Measurements from ENCODE around the gene CNOT6L. TPM values are rescaled to one million over a fixed set of nuclear protein-coding genes. Genes with fewer than 3 reads are reported as not detected.

CNOT6L gene
- total and polyA plus RNA-seq, 3 donors from 2014 or later, result 21.0 to 25.7 (median 23.1) TPM

- 93 to 99% methylated on average over 2 of the region's 2 CpGs for WGBS, 2 donors
- Histone ChIP-seq H3K27me3 (no peaks in the 10 kb centered on the region), H3K27ac (no peak overlapping the region), H3K4me1 (no peaks in the 10 kb centered on the region), H3K4me3 (no peak overlapping the region), H3K36me3 (ENCODE audit: low read depth, missing control alignments) (no peaks in the 10 kb centered on the region), H3K9me3 (no peaks in the 10 kb centered on the region)
- DNase-seq, result no peak
- TF ChIP-seq, protein P1, sequence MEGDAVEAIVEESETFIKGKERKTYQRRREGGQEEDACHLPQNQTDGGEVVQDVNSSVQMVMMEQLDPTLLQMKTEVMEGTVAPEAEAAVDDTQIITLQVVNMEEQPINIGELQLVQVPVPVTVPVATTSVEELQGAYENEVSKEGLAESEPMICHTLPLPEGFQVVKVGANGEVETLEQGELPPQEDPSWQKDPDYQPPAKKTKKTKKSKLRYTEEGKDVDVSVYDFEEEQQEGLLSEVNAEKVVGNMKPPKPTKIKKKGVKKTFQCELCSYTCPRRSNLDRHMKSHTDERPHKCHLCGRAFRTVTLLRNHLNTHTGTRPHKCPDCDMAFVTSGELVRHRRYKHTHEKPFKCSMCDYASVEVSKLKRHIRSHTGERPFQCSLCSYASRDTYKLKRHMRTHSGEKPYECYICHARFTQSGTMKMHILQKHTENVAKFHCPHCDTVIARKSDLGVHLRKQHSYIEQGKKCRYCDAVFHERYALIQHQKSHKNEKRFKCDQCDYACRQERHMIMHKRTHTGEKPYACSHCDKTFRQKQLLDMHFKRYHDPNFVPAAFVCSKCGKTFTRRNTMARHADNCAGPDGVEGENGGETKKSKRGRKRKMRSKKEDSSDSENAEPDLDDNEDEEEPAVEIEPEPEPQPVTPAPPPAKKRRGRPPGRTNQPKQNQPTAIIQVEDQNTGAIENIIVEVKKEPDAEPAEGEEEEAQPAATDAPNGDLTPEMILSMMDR (IDR thresholded peaks at IDR 0.05), result no peak
- TF ChIP-seq POLR2A (IDR thresholded peaks at IDR 0.05), result no peak
- intact Hi-C loops (cut with DNase I; ENCODE audit: low total_unique reads), result no loop called here
These were observed 19.1 kb downstream of the CNOT6L start for GRCh38 chr4:77800077-77800476.

- H3K4me3 ChIP-seq, result no peak overlapping the region
- WGBS, 2 donors, result 84 to 91% methylated on average over 5 of the region's 5 CpGs
- intact Hi-C loops (cut with DNase I; ENCODE audit: low total_unique reads), result no loop called here
- no peak for DNase-seq
- no peak overlapping the region for H3K27ac ChIP-seq
- no peaks in the 10 kb centered on the region for H3K36me3 ChIP-seq (ENCODE audit: low read depth, missing control alignments)
- H3K4me1 ChIP-seq, result no peaks in the 10 kb centered on the region
- no peaks in the 10 kb centered on the region for H3K9me3 ChIP-seq
- no peaks in the 10 kb centered on the region for H3K27me3 ChIP-seq
- no peak for TF ChIP-seq POLR2A (IDR thresholded peaks at IDR 0.05)
- TF ChIP-seq, protein P1 (IDR thresholded peaks at IDR 0.05), result no peak
These were observed 20.8 kb downstream of the CNOT6L start for GRCh38 chr4:77798385-77798784.

GRCh38 chr4:77797239-77797638, 21.9 kb downstream of the CNOT6L start:
- H3K36me3 ChIP-seq (ENCODE audit: low read depth, missing control alignments), result no peaks in the 10 kb centered on the region
- H3K27me3 ChIP-seq, result no peaks in the 10 kb centered on the region
- no peaks in the 10 kb centered on the region for H3K4me1 ChIP-seq
- DNase-seq, result no peak
- no peak overlapping the region for H3K4me3 ChIP-seq
- TF ChIP-seq POLR2A (IDR thresholded peaks at IDR 0.05), result no peak
- TF ChIP-seq, protein P1 (IDR thresholded peaks at IDR 0.05), result no peak
- no peaks in the 10 kb centered on the region for H3K9me3 ChIP-seq
- intact Hi-C loops (cut with DNase I; ENCODE audit: low total_unique reads), result no loop called here
- no peak overlapping the region for H3K27ac ChIP-seq

GRCh38 chr4:77795326-77795725, 23.8 kb downstream of the CNOT6L start:
- no peak overlapping the region for H3K4me3 ChIP-seq
- H3K27me3 ChIP-seq, result no peaks in the 10 kb centered on the region
- H3K4me1 ChIP-seq, result no peaks in the 10 kb centered on the region
- TF ChIP-seq, protein P1 (IDR thresholded peaks at IDR 0.05), result no peak
- no peak for TF ChIP-seq POLR2A (IDR thresholded peaks at IDR 0.05)
- intact Hi-C loops (cut with DNase I; ENCODE audit: low total_unique reads), result no loop called here
- no peaks in the 10 kb centered on the region for H3K9me3 ChIP-seq
- WGBS, 2 donors, result 81 to 91% methylated on average over 1 of the region's 1 CpG
- no peak for DNase-seq
- no peaks in the 10 kb centered on the region for H3K36me3 ChIP-seq (ENCODE audit: low read depth, missing control alignments)
- H3K27ac ChIP-seq, result no peak overlapping the region

DNA sequence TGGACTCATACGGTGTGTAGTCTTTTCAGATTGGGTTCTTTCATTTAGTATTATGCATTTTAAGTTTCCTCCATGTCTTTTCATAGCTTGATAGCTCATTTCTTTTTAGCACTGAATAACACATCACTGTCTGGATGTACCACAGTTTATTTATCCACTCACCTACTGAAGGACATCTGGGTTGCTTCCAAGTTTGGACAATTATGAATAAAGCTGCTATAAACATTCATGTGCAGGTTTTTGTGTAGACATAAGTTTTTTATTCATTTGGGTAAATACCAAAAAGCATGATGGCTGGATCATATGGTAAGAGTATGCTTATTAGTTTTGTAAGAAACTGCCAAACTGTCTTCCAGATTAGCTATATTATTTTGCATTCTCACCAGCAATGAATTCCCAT, 29.0 kb downstream of the CNOT6L start:
- Histone ChIP-seq H3K4me3 (no peak overlapping the region), H3K9me3 (no peaks in the 10 kb centered on the region), H3K4me1 (no peaks in the 10 kb centered on the region), H3K27me3 (no peaks in the 10 kb centered on the region), H3K36me3 (ENCODE audit: low read depth, missing control alignments) (no peaks in the 10 kb centered on the region), H3K27ac (no peak overlapping the region)
- no peak for DNase-seq
- intact Hi-C loops (cut with DNase I; ENCODE audit: low total_unique reads), result no loop called here
- TF ChIP-seq, protein P1 (IDR thresholded peaks at IDR 0.05), result no peak
- TF ChIP-seq POLR2A (IDR thresholded peaks at IDR 0.05), result no peak
- WGBS, 2 donors, result 92% methylated on average over 1 of the region's 1 CpG
